SKM-1 (cell line): Measurements from ENCODE around the gene P2RX4.
"Not testable (repeated sequence)": the region's sequence is repeated elsewhere in the genome, so short reads cannot be mapped to it uniquely, and the experiment has no call there.

Experiments used
- DNase-seq: peaks from one replicate; lab custom pipeline; 2025; ENCODE audit not compliant: unreplicated experiment; lab: John Stamatoyannopoulos, UW

P2RX4 gene

DNA sequence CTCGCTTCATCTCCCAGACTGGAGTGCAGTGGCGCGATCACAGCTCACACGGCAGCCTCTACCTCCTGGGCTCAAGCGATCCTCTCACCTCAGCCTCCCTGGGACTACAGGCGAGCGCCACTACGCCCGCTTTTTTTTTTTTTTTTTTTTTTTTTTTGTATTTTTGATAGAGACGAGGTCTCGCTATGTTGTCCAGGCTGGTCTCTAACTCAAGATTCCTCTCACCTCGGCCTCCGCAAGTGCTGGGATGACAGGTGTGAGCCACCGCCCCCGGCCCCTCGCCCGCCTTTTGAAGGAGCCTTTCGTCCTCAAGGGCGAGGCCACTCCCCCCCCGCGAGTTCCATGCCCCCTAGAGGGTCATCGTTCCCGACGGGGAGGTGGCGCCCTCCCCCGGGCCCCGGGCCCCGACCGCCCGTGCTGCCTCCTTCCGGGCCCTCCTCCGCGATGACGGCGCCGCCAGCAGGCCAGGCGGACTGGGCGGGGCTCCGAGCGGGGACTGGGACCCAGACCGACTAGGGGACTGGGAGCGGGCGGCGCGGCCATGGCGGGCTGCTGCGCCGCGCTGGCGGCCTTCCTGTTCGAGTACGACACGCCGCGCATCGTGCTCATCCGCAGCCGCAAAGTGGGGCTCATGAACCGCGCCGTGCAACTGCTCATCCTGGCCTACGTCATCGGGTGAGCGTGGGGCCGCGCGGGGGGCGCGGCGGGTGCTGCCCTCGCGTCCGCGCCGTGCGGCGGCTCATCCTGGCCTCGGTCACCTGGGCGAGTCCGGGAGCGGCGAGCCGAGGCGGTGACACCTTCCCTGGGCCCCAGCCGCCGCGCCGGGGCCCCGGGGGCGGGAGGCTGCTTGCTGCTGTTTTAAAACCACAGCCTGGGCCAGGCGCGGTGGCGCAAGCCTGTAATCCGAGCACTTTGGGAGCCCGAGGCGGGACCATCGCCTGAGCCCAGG is at the start of gene P2RX4:
TSS of gene P2RX4 (plus strand) at position 506 of the 949 bp plus-strand sequence. CDS start at position 542, 36 bp downstream.
- DNase-seq: no peak

DNA sequence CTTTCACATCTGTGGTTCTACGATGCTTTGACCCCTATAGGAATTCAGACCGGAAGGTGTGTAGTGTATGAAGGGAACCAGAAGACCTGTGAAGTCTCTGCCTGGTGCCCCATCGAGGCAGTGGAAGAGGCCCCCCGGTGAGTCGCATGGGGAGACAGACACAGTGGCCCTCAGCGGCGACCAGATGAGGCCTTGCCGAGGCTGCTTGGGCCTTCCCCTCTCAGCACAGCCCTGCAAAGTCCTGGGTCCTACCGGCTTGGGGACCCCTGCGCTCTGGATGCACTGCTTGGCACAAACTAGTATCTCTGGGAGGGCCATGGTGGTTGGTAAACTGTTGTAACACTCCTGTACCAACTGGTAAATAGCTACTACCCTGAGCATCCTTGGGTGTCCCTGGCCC is 47.5 kb upstream of the P2RX4 start:
- DNase-seq: no peak

DNA sequence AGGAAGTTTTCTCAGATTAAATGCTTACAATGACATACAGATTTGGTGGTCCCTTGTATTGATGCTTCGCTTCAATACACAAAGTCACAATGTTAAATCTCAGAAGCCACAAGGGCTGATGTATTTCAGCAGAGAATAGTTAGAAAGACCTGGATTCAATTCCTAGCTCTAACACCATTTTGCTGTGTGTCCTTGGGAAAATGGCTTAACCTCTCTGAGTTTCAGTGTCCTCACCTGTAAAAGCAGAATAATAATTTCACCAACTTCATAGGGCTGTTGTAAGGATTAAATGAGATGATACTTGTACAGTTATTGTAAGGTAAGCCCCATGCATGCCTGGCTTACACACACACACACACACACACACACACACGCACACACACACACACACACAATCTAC is 46.9 kb upstream of the P2RX4 start:
- no peak for DNase-seq

GRCh38 chr12:121164839-121165238 is 45.1 kb upstream of the P2RX4 start:
- DNase-seq: not testable (repeated sequence)

DNA sequence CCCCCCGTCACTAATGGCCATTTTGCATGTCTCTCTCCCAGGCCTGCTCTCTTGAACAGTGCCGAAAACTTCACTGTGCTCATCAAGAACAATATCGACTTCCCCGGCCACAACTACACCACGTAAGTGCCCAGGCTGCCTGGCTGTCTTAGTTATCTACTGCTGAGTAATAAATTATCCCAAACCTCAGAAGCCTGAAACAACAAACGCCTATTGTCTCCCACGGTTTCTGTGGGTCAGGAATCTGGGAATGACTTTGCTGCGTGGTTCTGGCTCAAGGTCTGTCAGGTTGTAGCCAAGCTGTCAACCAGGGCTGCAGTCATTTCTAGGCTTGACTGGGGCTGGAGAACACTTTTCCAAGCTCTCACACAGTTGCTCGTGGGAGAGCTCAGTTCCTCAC is 44.6 kb upstream of the P2RX4 start:
- no peak for DNase-seq

GRCh38 chr12:121166356-121166755 is 43.6 kb upstream of the P2RX4 start:
- no peak for DNase-seq

DNA sequence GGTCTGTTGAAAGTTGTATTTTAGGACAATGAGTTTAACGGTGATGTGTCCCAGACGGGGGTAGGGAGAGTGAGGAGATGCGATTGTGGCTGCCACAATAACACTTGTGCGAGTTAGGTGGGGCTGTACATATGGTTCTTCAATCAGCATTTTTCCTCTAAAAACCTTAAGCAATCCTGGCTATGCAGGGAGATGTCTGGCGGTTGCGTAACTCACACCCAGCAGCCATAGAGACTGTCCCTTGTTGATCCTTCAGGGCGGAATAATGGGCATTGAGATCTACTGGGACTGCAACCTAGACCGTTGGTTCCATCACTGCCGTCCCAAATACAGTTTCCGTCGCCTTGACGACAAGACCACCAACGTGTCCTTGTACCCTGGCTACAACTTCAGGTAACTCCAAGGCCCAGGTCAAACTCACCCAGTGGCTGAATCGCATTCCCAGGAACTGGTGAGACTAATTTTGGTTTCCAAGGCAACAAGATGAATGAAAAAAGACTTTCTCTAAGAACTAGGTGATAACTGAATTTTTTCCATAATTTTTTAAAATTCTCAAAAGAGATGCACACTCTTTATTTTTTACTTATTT is 42.6 kb upstream of the P2RX4 start:
- no peak for DNase-seq

DNA sequence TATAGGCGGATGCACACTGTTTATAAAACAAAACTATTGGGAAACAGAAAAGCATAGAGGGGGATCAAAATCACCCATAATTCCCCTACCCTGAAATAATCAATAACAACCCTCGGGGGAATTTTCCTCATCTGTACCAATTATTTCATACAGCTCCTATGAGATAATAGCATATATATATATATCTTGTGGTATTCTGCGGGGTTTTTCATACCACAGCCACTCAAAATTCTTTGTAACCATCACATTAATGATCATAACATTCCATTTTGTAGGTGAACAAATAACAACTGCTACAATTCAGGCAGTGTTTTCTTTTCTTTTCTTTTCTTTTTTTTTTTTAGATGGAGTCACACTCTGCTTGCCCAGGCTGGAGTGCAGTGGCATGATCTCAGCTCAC is 42.0 kb upstream of the P2RX4 start:
- DNase-seq: no peak

DNA sequence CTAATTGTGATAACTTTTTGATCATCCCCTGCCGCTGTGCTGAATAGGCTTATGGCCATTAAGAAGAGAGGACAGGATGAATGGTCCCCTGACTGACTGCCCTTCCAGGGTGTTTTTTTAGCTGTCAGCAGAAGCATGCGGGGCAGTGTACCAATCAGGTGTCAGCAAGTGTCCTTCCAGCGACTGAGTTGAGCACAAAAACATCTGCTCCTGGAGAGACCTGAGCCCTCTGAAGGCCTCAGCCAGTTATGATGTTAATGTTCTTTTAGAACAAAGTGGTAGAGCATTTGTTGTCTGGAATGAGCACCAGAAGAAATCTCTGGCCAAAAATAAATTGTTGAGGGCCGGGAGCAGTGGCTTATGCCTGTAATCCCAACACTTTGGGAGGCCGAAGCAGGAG is 39.8 kb upstream of the P2RX4 start:
- no peak for DNase-seq

DNA sequence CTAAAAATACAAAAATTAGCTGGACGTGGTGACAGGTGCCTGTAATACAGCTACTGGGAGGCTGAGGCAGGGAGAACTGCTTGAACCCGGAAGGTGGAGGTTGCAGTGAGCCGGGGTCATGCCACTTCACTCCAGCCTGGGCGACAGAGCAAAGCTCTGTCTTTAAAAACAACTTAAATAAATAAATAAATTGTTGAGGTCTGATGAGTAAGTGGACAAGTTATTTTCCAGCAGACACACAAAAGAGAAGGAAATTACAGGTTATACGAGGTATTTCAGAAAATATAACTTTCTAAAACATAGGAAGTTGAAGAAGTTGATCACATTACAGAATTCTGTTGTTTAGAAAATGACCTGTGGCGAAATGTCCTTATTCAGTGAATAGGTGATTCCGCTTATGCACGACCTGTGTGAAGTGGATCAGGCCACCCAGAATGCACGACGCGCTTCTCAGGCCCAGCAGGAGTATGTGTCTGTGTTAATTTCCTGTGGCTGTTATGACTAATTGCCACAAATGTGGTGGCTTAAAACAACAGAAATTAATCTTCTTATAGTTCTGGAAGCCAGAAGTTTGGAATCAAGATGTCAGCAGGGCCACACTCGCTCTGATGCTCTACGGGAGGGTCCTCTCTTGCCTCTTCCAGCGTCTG is 39.2 kb upstream of the P2RX4 start:
- no peak for DNase-seq

GRCh38 chr12:121172145-121172544 is 37.8 kb upstream of the P2RX4 start:
- DNase-seq: no peak

- DNase-seq: peak; percentile 27
These were observed 34.4 kb upstream of the P2RX4 start for GRCh38 chr12:121175383-121176119.

- DNase-seq: no peak
These were observed 33.0 kb upstream of the P2RX4 start for GRCh38 chr12:121176826-121177529.

GRCh38 chr12:121181181-121181580 is 28.7 kb upstream of the P2RX4 start:
- no peak for DNase-seq

GRCh38 chr12:121182222-121182893 is 27.6 kb upstream of the P2RX4 start:
- DNase-seq: no peak

DNA sequence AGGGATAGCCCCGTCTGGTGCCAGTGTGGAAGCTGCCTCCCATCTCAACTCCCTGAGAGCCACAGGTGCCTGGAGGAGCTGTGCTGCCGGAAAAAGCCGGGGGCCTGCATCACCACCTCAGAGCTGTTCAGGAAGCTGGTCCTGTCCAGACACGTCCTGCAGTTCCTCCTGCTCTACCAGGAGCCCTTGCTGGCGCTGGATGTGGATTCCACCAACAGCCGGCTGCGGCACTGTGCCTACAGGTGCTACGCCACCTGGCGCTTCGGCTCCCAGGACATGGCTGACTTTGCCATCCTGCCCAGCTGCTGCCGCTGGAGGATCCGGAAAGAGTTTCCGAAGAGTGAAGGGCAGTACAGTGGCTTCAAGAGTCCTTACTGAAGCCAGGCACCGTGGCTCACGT is 25.5 kb upstream of the P2RX4 start:
- DNase-seq: no peak

GRCh38 chr12:121184984-121185889 is 24.7 kb upstream of the P2RX4 start:
- no peak for DNase-seq

- DNase-seq: no peak
These were observed 23.1 kb upstream of the P2RX4 start for GRCh38 chr12:121186826-121187225.

GRCh38 chr12:121187501-121187900 is 22.4 kb upstream of the P2RX4 start:
- no peak for DNase-seq
